ENCODE measurements around the gene DAPL1. TPM values are rescaled to one million over a fixed set of nuclear protein-coding genes. Genes with fewer than 3 reads are reported as not detected.

The DAPL1 gene
- total RNA-seq, 1 experiment from 2014 or later = not detected

GRCh38 chr2:158782616-158783015 is 12.5 kb upstream of the DAPL1 start:
- Histone ChIP-seq H3K9me3 (ENCODE audit: insufficient read depth, low read depth) (no peaks in the 10 kb centered on the region), H3K36me3 (ENCODE audit: low read depth) (no peaks in the 10 kb centered on the region), H3K27me3 (ENCODE audit: insufficient read depth, low read depth) (no peaks in the 10 kb centered on the region), H3K9me2 (ENCODE audit: insufficient read depth) (no peaks in the 10 kb centered on the region), H2AFZ (no peak overlapping the region), H3K4me1 (replicated peaks; ENCODE audit: insufficient read depth) (no peaks in the 10 kb centered on the region; the same call in 1 of the 2 replicates), H3K79me2 (ENCODE audit: low read depth) (no peaks in the 10 kb centered on the region), H3K27ac (no peak overlapping the region), H3K4me2 (no peak overlapping the region), H3K4me3 (no peak overlapping the region), H3F3A (ENCODE audit: insufficient read depth, low read depth) (no peaks in the 10 kb centered on the region), H4K20me1 (ENCODE audit: insufficient read depth) (no peaks in the 10 kb centered on the region)
- ChIA-PET CTCF (no interaction called here), POLR2A (ENCODE audit: unreplicated experiment) (no interaction called here)
- no peak for TF ChIP-seq EZH2 (IDR thresholded peaks at IDR 0.05; ENCODE audit: low read depth)
- TF ChIP-seq, protein P1, sequence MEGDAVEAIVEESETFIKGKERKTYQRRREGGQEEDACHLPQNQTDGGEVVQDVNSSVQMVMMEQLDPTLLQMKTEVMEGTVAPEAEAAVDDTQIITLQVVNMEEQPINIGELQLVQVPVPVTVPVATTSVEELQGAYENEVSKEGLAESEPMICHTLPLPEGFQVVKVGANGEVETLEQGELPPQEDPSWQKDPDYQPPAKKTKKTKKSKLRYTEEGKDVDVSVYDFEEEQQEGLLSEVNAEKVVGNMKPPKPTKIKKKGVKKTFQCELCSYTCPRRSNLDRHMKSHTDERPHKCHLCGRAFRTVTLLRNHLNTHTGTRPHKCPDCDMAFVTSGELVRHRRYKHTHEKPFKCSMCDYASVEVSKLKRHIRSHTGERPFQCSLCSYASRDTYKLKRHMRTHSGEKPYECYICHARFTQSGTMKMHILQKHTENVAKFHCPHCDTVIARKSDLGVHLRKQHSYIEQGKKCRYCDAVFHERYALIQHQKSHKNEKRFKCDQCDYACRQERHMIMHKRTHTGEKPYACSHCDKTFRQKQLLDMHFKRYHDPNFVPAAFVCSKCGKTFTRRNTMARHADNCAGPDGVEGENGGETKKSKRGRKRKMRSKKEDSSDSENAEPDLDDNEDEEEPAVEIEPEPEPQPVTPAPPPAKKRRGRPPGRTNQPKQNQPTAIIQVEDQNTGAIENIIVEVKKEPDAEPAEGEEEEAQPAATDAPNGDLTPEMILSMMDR (conservative IDR thresholded peaks at IDR 0.05) = no peak
- DNase-seq = no peak
- BruUV-seq (replicated peaks) = no TSS peak
- intact Hi-C loops (cut with micrococcal nuclease; ENCODE audit: unreplicated experiment) = no loop called here

DNA sequence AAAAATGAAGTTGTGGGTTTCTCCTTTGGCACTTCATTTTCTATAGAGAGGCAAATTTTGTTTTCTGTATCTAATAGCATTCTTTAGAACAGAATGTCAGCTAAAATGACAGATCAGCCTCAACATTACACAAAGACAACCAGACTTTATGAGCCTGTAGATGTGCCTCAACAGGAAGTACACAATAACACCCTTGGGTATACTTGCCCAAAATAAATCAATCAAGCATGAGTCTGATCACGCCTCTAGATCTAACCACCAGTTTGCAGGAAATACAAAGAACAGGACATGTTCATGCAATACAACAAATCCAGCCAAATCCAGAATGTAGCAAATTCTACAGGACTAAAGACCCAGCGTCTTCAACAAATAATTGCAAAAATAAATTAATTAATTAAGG is 11.2 kb upstream of the DAPL1 start:
- POLR2A ChIA-PET (ENCODE audit: unreplicated experiment) = no interaction called here
- no peak overlapping the region for H3K4me3 ChIP-seq
- H4K20me1 ChIP-seq (ENCODE audit: insufficient read depth) = no peaks in the 10 kb centered on the region
- H3K9me3 ChIP-seq (ENCODE audit: insufficient read depth, low read depth) = no peaks in the 10 kb centered on the region
- intact Hi-C loops (cut with micrococcal nuclease; ENCODE audit: unreplicated experiment) = no loop called here
- H2AFZ ChIP-seq = no peak overlapping the region
- no peaks in the 10 kb centered on the region for H3K79me2 ChIP-seq (ENCODE audit: low read depth)
- H3K36me3 ChIP-seq (ENCODE audit: low read depth) = no peaks in the 10 kb centered on the region
- H3K9me2 ChIP-seq (ENCODE audit: insufficient read depth) = no peaks in the 10 kb centered on the region
- no peaks in the 10 kb centered on the region for H3F3A ChIP-seq (ENCODE audit: insufficient read depth, low read depth)
- no peak for TF ChIP-seq EZH2 (IDR thresholded peaks at IDR 0.05; ENCODE audit: low read depth)
- TF ChIP-seq, protein P1 (conservative IDR thresholded peaks at IDR 0.05) = no peak
- no peaks in the 10 kb centered on the region for H3K27me3 ChIP-seq (ENCODE audit: insufficient read depth, low read depth)
- CTCF ChIA-PET = no interaction called here
- no peak for DNase-seq
- no peak overlapping the region for H3K4me2 ChIP-seq
- H3K27ac ChIP-seq = no peak overlapping the region
- BruUV-seq (replicated peaks) = no TSS peak
- H3K4me1 ChIP-seq (replicated peaks; ENCODE audit: insufficient read depth) = no peaks in the 10 kb centered on the region

GRCh38 chr2:158786897-158787296 is 8.2 kb upstream of the DAPL1 start:
- no peak for DNase-seq
- Histone ChIP-seq H3K4me3 (no peak overlapping the region), H3K27ac (no peak overlapping the region), H3K36me3 (ENCODE audit: low read depth) (no peaks in the 10 kb centered on the region), H3K4me1 (replicated peaks; ENCODE audit: insufficient read depth) (no peaks in the 10 kb centered on the region), H3K79me2 (ENCODE audit: low read depth) (no peaks in the 10 kb centered on the region), H4K20me1 (ENCODE audit: insufficient read depth) (no peaks in the 10 kb centered on the region), H3F3A (ENCODE audit: insufficient read depth, low read depth) (no peaks in the 10 kb centered on the region), H2AFZ (no peak overlapping the region), H3K4me2 (no peak overlapping the region), H3K9me2 (ENCODE audit: insufficient read depth) (no peaks in the 10 kb centered on the region), H3K27me3 (ENCODE audit: insufficient read depth, low read depth) (no peaks in the 10 kb centered on the region), H3K9me3 (ENCODE audit: insufficient read depth, low read depth) (no peaks in the 10 kb centered on the region)
- intact Hi-C loops (cut with micrococcal nuclease; ENCODE audit: unreplicated experiment) = no loop called here
- no peak for TF ChIP-seq EZH2 (IDR thresholded peaks at IDR 0.05; ENCODE audit: low read depth)
- TF ChIP-seq, protein P1 (conservative IDR thresholded peaks at IDR 0.05) = no peak
- no TSS peak for BruUV-seq (replicated peaks)
- ChIA-PET POLR2A (ENCODE audit: unreplicated experiment) (no interaction called here), CTCF (no interaction called here)
